Measurements from ENCODE around the gene SPECC1. TPM values are rescaled to one million over a fixed set of nuclear protein-coding genes. Genes with fewer than 3 reads are reported as not detected.

The SPECC1 gene, protein sequence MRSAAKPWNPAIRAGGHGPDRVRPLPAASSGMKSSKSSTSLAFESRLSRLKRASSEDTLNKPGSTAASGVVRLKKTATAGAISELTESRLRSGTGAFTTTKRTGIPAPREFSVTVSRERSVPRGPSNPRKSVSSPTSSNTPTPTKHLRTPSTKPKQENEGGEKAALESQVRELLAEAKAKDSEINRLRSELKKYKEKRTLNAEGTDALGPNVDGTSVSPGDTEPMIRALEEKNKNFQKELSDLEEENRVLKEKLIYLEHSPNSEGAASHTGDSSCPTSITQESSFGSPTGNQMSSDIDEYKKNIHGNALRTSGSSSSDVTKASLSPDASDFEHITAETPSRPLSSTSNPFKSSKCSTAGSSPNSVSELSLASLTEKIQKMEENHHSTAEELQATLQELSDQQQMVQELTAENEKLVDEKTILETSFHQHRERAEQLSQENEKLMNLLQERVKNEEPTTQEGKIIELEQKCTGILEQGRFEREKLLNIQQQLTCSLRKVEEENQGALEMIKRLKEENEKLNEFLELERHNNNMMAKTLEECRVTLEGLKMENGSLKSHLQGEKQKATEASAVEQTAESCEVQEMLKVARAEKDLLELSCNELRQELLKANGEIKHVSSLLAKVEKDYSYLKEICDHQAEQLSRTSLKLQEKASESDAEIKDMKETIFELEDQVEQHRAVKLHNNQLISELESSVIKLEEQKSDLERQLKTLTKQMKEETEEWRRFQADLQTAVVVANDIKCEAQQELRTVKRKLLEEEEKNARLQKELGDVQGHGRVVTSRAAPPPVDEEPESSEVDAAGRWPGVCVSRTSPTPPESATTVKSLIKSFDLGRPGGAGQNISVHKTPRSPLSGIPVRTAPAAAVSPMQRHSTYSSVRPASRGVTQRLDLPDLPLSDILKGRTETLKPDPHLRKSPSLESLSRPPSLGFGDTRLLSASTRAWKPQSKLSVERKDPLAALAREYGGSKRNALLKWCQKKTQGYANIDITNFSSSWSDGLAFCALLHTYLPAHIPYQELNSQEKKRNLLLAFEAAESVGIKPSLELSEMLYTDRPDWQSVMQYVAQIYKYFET
- 41.0 and 87.9 TPM in 2 replicates for total RNA-seq

DNA sequence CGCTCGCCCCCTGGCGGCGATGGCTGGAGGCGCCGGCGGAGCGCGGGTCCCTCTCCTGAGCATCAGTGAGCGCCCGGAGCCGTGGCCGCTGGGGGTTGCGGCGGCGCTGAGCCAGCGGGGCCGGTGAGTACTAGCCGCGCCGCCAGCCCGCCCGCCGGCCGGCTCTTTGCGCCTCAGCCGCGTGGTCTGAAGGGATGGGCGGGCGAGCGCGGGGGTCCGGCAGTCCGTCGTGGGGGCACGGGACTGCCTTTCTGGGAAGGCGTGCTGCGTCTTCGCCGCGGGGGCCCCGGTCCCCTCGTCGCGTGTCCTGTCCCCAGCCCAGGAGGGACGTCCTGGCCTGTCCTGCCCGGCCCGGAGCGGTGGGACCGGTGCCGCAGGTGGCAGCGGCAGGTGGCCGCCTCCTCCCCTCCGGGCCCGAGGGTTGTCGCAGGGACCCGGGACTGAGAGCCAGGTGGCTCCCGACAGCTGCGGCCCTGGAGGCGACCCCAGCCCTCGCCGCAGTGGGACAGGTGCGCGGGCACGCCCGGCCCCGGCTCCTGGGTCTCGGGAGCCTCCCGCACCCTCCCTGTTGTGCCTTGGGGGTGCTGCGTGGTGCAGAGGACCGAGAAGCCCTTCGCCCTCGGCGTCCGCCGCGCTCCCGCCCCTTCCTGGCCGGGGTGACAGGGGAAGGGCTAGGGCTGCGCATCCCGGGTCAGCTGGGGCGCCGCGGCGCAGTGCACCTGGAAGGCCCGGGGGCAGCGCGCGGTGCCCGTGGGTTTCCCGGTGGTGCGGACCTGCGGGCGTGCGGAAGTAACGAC, at the start of gene SPECC1:
TSS of gene SPECC1 (plus strand) at position 58 of the 797 bp plus-strand sequence. CDS start 87,293 bp downstream, outside the sequence.

DNA sequence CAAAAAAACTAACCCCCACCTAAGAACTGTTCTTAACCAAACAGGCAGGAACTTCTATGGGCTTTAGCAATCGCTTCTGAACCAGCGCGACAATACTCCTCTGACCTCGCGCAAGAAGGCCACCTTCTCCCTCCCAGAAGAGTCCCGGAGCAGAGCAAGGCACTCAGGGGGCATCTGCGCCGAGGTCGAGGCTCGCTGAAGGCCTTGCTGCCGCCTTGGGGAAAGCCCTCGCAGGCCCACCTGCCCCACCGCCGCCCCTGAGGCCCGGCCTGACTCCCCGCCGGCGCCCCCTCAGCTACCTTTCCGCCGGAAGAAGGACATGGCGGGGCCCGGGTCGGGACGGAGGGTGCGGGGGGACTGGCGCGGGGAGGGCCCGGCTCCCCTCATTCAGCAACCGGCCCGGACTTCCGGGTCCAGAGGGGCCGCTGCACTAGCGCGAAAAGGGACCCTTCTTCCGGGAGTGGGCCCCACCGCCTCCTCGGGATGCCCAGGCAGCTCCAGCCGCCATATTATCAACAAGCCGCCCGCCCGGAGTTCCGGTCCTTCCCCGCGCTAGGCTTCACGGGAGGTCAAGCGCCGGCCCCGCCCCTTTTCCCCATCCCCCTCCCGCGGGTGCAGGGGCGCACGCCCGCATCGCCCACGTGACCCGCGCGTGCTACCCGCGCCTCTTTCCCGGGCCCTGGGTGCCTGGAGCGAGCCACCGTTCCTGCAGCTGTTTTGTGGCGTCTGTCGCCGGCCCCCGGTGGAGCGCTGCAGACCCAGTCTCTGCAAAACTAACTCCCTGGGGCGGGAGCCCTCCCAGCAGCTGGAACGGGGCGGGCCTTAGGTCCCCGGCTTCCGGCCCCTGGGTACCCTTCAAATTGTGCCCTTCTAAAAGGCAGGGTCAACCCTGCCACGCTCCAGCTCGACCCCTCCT, 31.6 kb upstream of the SPECC1 start, which contains the start of gene AKAP10:
TSS of gene AKAP10 (minus strand) at position 536 of the 916 bp plus-strand sequence. CDS start at position 387, 149 bp downstream.

Other genes starting within 250 kb of the SPECC1 start
- gene ULK2, start 141.4 kb upstream of the SPECC1 start, total RNA-seq = 33.0 and 33.8 TPM in 2 replicates
- gene AKAP10, start 31.5 kb upstream of the SPECC1 start, total RNA-seq = 21.2 and 35.2 TPM in 2 replicates